GM23248 (cell line): ENCODE results near the gene SLC7A9. TPM values are rescaled to one million over a fixed set of nuclear protein-coding genes. Genes with fewer than 3 reads are reported as not detected.

Source experiments
- DNase-seq: peaks from one replicate; pipeline ENCODE4 v3.0.0-alpha.2; 2015
- H2AFZ ChIP-seq: fragments of 200-600 bp; sonication (generic); 2 replicates; pipeline ENCODE4 v1.6.1; 2016; ENCODE audit warnings: antibody characterized with exemption
- H3F3A ChIP-seq: fragments of 200-600 bp; sonication (generic); 2 replicates; pipeline ENCODE4 v1.6.1; 2016; ENCODE audit warnings: mild to moderate bottlenecking, antibody characterized with exemption, mixed run types; ENCODE audit not compliant: insufficient read depth
- H3K27ac ChIP-seq: fragments of 200-600 bp; sonication (generic); 2 replicates; pipeline ENCODE4 v1.5.1; 2016; ENCODE audit warnings: mild to moderate bottlenecking
- H3K27me3 ChIP-seq: fragments of 200-600 bp; sonication (generic); replicated peaks from 2 replicates; pipeline ENCODE4 v1.6.1; 2016; ENCODE audit warnings: mild to moderate bottlenecking; ENCODE audit not compliant: insufficient read depth
- H3K36me3 ChIP-seq: fragments of 200-600 bp; sonication (generic); 2 replicates; pipeline ENCODE4 v1.6.1; 2016; ENCODE audit warnings: low read depth, mild to moderate bottlenecking
- H3K4me1 ChIP-seq: fragments of 200-600 bp; sonication (generic); 2 replicates; pipeline ENCODE4 v1.6.1; 2016; ENCODE audit warnings: mild to moderate bottlenecking; ENCODE audit not compliant: insufficient read depth
- H3K4me2 ChIP-seq: fragments of 200-600 bp; sonication (generic); one replicate; pipeline ENCODE4 v1.6.1; 2016; ENCODE audit warnings: mild to moderate bottlenecking; ENCODE audit not compliant: unreplicated experiment
- H3K4me3 ChIP-seq: fragments of 200-600 bp; sonication (generic); 2 replicates; pipeline ENCODE4 v1.5.1; 2016; ENCODE audit warnings: mild to moderate bottlenecking
- H3K79me2 ChIP-seq: fragments of 200-600 bp; sonication (generic); 2 replicates; pipeline ENCODE4 v1.6.1; 2016; ENCODE audit warnings: mild to moderate bottlenecking; ENCODE audit not compliant: insufficient read depth
- H3K9ac ChIP-seq: fragments of 200-600 bp; sonication (generic); 2 replicates; pipeline ENCODE4 v1.6.1; 2016; ENCODE audit warnings: mild to moderate bottlenecking
- H3K9me2 ChIP-seq: fragments of 200-600 bp; sonication (generic); 2 replicates; pipeline ENCODE4 v1.6.1; 2016; ENCODE audit warnings: mixed run types, mild to moderate bottlenecking, moderate library complexity; ENCODE audit not compliant: insufficient read depth
- H3K9me3 ChIP-seq: fragments of 200-600 bp; sonication (generic); one replicate; pipeline ENCODE4 v1.6.1; 2017; ENCODE audit warnings: low read depth
- H4K20me1 ChIP-seq: fragments of 200-600 bp; sonication (generic); 2 replicates; pipeline ENCODE4 v1.6.0; 2016; ENCODE audit not compliant: insufficient read depth
- EZH2 ChIP-seq: fragments of 200-600 bp; sonication (generic); IDR thresholded peaks from 2 replicates; pipeline ENCODE4 v1.6.1; 2018; ENCODE audit warnings: antibody characterized with exemption, mild to moderate bottlenecking; ENCODE audit not compliant: insufficient read depth, poor library complexity, severe bottlenecking
- EZH2phosphoT487 ChIP-seq: fragments of 200-600 bp; sonication (generic); IDR thresholded peaks from 2 replicates; pipeline ENCODE4 v1.6.1; 2018; ENCODE audit warnings: antibody characterized with exemption, moderate library complexity, mild to moderate bottlenecking, low read depth; ENCODE audit not compliant: insufficient read depth
- WGBS, 2 experiments: methylation state at CpG; one replicate each; pipeline ENCODE4 v1.1.6; 2015 to 2017; ENCODE audit warnings: low lambda C conversion rate in 2 of 2, low coverage in 1 of 2; ENCODE audit errors: missing lambda C conversion rate in 2 of 2; 5-methylcytosine and 5-hydroxymethylcytosine counted together
- in situ Hi-C: fragments of 300-500 bp; cut with MboI; formaldehyde crosslinking; loops from 2 replicates; pipeline ENCODE4 v1.15.0; 2020
- polyA plus RNA-seq: library from polyadenylated mRNA; unstranded; fragments of >200 nt; fragmentation: Nextera tagmentation; extraction: Ambion mirVana; gene quantifications from 2 replicates; pipeline ENCODE4 v1.2.1, GENCODE V29; 2016
- total RNA-seq: library from RNA; depleted of rRNA; stranded (reverse); fragments of >200 nt; shearing (Covaris generic); gene quantifications from 2 replicates; pipeline ENCODE4 v1.2.3, GENCODE V29; 2014

SLC7A9 gene
- total and polyA plus RNA-seq, 2 experiments from 2014 or later = not detected

DNA sequence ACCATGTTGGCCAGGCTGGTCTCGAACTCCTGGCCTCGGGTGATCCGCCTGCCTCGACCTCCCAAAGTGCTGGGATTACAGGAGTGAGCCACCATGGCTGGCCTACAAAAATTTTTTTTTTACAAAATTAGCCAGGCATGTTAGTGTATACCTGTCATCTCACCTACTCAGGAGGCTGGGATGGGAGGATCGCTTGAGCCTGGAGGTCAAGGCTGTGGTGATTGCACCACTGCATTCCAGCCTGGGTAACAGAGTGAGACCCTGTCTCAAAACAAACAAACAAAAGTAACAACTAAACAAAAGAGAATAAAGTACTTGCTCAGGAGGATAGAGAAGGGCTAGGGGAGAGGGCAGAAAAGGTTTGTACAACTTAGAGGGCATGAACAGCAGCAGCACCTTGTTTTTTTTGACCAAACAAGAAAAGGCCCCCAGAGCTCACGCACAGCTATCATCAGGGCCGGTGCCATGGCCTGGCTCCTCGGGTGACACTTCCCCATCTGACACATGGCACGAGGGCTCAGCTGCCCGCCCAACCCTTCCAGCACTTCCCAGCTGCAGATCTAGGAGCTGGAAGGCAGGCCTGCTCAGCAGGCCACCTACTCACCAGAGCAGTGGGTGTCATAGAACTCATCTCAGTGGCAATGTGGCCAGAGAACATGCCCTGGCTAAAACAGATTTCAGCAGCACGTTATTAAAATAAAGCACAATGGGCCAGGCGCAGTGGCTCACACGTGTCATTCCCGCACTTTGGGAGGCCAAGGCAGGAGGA lies 8.6 kb upstream of the SLC7A9 start:
- no peak overlapping the region for H3K4me3 ChIP-seq
- no peaks in the 10 kb centered on the region for H3K9me2 ChIP-seq
- in situ Hi-C loops = no loop called here
- no peaks in the 10 kb centered on the region for H3F3A ChIP-seq
- H3K9me3 ChIP-seq = no peaks in the 10 kb centered on the region
- 95% methylated on average over 14 of the region's 14 CpGs for WGBS, 2 experiments
- no peak overlapping the region for H2AFZ ChIP-seq
- H3K27me3 ChIP-seq = no peaks in the 10 kb centered on the region
- H3K4me1 ChIP-seq = no peaks in the 10 kb centered on the region
- H3K9ac ChIP-seq = no peak overlapping the region
- TF ChIP-seq EZH2 (no peak), EZH2phosphoT487 (no peak)
- no peak for DNase-seq
- no peak overlapping the region for H3K27ac ChIP-seq
- H3K36me3 ChIP-seq = no peaks in the 10 kb centered on the region
- H3K79me2 ChIP-seq = no peaks in the 10 kb centered on the region
- H3K4me2 ChIP-seq = no peak overlapping the region
- H4K20me1 ChIP-seq = no peaks in the 10 kb centered on the region

- H3K9me2 ChIP-seq = no peaks in the 10 kb centered on the region
- TF ChIP-seq EZH2phosphoT487 (no peak), EZH2 (no peak)
- H3K27ac ChIP-seq = no peak overlapping the region
- H3K36me3 ChIP-seq = no peaks in the 10 kb centered on the region
- WGBS, 2 experiments = 91 to 92% methylated on average over 9 of the region's 9 CpGs
- no peaks in the 10 kb centered on the region for H3F3A ChIP-seq
- no peaks in the 10 kb centered on the region for H3K79me2 ChIP-seq
- no peak overlapping the region for H3K9ac ChIP-seq
- no peaks in the 10 kb centered on the region for H3K9me3 ChIP-seq
- H2AFZ ChIP-seq = no peak overlapping the region
- H4K20me1 ChIP-seq = no peaks in the 10 kb centered on the region
- no peaks in the 10 kb centered on the region for H3K4me1 ChIP-seq
- H3K4me2 ChIP-seq = no peak overlapping the region
- no peaks in the 10 kb centered on the region for H3K27me3 ChIP-seq
- no peak overlapping the region for H3K4me3 ChIP-seq
- DNase-seq = no peak
- in situ Hi-C loops = no loop called here
These were observed 7.9 kb upstream of the SLC7A9 start for GRCh38 chr19:32877323-32877912.

DNA sequence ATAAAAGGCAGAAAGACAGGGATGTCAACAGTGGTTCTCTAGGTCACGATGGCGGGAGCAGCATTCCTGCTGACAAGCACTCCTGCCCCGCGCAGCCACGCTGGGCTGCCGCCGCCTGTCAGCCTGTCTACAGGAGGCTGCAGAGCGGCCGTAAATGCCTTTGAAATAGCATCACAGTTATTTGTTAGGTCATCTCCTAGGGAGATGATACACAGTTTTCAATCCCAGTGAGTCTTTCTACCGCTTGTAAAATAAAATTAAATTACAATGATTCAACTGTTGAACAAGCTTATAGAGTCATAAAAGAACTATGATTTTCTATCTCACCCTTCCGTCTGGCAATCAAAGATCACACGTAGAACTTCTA lies 7.3 kb upstream of the SLC7A9 start:
- Histone ChIP-seq H4K20me1 (no peaks in the 10 kb centered on the region), H3K4me2 (no peak overlapping the region), H3K4me3 (no peak overlapping the region), H2AFZ (no peak overlapping the region), H3K9me2 (no peaks in the 10 kb centered on the region), H3F3A (no peaks in the 10 kb centered on the region), H3K9ac (no peak overlapping the region), H3K9me3 (no peaks in the 10 kb centered on the region), H3K4me1 (no peaks in the 10 kb centered on the region), H3K79me2 (no peaks in the 10 kb centered on the region), H3K36me3 (no peaks in the 10 kb centered on the region), H3K27ac (no peak overlapping the region), H3K27me3 (no peaks in the 10 kb centered on the region)
- TF ChIP-seq EZH2 = no peak
- no peak for DNase-seq
- in situ Hi-C loops = no loop called here
- WGBS, 2 experiments = 89 to 90% methylated on average over 12 of the region's 12 CpGs

DNA sequence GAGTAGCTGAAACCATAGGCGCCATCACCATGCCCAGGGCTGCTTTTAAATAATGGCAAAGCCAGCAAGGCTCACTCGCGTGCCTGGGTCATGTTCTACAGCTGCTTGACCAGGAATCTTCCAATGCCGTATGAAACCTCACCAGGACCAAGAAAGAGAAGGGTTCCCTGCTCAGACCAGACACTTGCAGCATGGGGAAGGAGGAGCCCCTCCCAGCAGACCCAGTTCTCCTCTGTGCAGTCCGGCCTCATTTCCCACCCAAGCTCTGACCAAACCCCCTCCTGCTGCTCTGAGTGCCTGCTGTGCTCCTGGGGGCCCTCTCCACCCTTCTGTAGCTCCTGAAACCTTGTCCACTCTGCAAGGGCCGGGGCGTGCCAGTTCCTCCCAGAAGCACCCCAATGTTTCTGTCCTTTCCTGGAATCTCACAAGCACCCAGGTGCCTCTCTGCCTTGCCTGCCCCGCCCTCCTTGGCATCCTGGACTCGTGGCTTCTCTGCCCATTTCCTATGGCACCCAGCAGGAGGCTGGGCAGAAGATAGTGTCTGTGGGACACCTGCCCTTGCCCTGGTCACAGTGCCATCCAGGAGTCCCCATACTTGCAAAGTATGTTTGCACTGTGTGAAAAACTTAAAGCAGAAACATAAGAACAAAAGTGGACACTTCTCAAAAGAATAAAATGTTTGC lies 6.8 kb upstream of the SLC7A9 start:
- H3K27me3 ChIP-seq = no peaks in the 10 kb centered on the region
- 89 to 96% methylated on average over 9 of the region's 9 CpGs for WGBS, 2 experiments
- no peak overlapping the region for H3K4me2 ChIP-seq

More for the DNA sequence above, 6.8 kb upstream of the SLC7A9 start:
- TF ChIP-seq EZH2 = no peak
- TF ChIP-seq EZH2phosphoT487 = no peak
- Histone ChIP-seq H3K36me3 (no peaks in the 10 kb centered on the region), H3K79me2 (no peaks in the 10 kb centered on the region), H3K4me3 (no peak overlapping the region), H3K4me1 (no peaks in the 10 kb centered on the region), H3K9ac (no peak overlapping the region), H3K9me2 (no peaks in the 10 kb centered on the region), H3K27ac (no peak overlapping the region), H2AFZ (no peak overlapping the region), H4K20me1 (no peaks in the 10 kb centered on the region), H3F3A (no peaks in the 10 kb centered on the region), H3K9me3 (no peaks in the 10 kb centered on the region)
- no peak for DNase-seq
- in situ Hi-C loops = no loop called here
